GM12878 (cell line): ENCODE measurements around the gene ATP10D. TPM values are rescaled to one million over a fixed set of nuclear protein-coding genes. Genes with fewer than 3 reads are reported as not detected.

Source experiments
- ATAC-seq: fragments of 200-7000 bp; cut with Tn5 transposase; 3 replicates; pipeline ENCODE4 v1.9.1; 2020; ENCODE audit warnings: mild to moderate bottlenecking, moderate library complexity
- BruUV-seq: library from RNA; stranded (reverse); fragments of 400-500 nt; replicated peaks from 2 replicates; lab custom pipeline; 2021; lab: Mats Ljungman, UMichigan
- CTCF ChIA-PET: fragments of 300-600 bp; sonication (Branson Sonifier 250); formaldehyde crosslinking; extraction: SDS; loops from one replicate; lab custom pipeline; 2021; ENCODE audit warnings: inconsistent platforms; lab: Yijun Ruan, JAX
- POLR2A ChIA-PET: fragments of 350-600 bp; formaldehyde crosslinking; extraction: SDS; loops from one replicate; lab custom pipeline; 2021; ENCODE audit warnings: inconsistent platforms; lab: Charles Lee
- RAD21 ChIA-PET: fragments of 300-600 bp; sonication (Branson Sonifier 250); formaldehyde crosslinking; loops from one replicate; lab custom pipeline; 2023; ENCODE audit warnings: antibody characterized with exemption; ENCODE audit not compliant: unreplicated experiment; lab: Charles Lee
- SMC1A ChIA-PET: fragments of 300-600 bp; sonication (Branson Sonifier 250); formaldehyde crosslinking; loops from one replicate; lab custom pipeline; 2023; ENCODE audit not compliant: unreplicated experiment, uncharacterized antibody; lab: Charles Lee
- DNase-seq: peaks from one replicate; pipeline ENCODE4 v3.0.0-alpha.2; 2011; ENCODE audit warnings: low read depth, low spot score
- FAIRE-seq: peaks from 3 replicates; lab custom pipeline; 2011; peaks lifted over from hg19 to GRCh38; lab: Jason Lieb, UNC
- H2AFZ ChIP-seq: 2 replicates; pipeline ENCODE4 v1.6.0; 2011; ENCODE audit warnings: low read depth, low read length, control low read depth; ENCODE audit not compliant: control insufficient read depth
- H3K27ac ChIP-seq: 2 replicates; pipeline ENCODE4 v1.5.1; 2011; ENCODE audit warnings: control low read depth; ENCODE audit not compliant: control insufficient read depth, insufficient read depth
- H3K27me3 ChIP-seq, 2 experiments: replicated peaks in 1 of 2; 2 replicates each; pipeline versions ENCODE4 v1.6.0 to v1.6.1; 2011; ENCODE audit warnings: low read length in 1 of 2; ENCODE audit not compliant: control insufficient read depth in 2 of 2, insufficient read depth in 2 of 2
- H3K36me3 ChIP-seq, 2 experiments: 2 replicates each; pipeline ENCODE4 v1.5.1; 2011; ENCODE audit warnings: low read length in 1 of 2; ENCODE audit not compliant: control insufficient read depth in 2 of 2, insufficient read depth in 2 of 2
- H3K4me1 ChIP-seq: 2 replicates; pipeline ENCODE4 v1.6.1; 2011; ENCODE audit warnings: mild to moderate bottlenecking, low read length, moderate library complexity, mixed read lengths; ENCODE audit not compliant: control insufficient read depth, insufficient read depth
- H3K4me2 ChIP-seq: 2 replicates; pipeline ENCODE4 v1.6.0; 2011; ENCODE audit warnings: control low read depth; ENCODE audit not compliant: control insufficient read depth, insufficient read depth
- H3K4me3 ChIP-seq: fragments of 200-600 bp; sonication (generic); 2 replicates; pipeline ENCODE4 v1.5.1; 2016
- H3K79me2 ChIP-seq: 2 replicates; pipeline ENCODE4 v1.6.0; 2011; ENCODE audit warnings: low read length; ENCODE audit not compliant: control insufficient read depth, insufficient read depth
- H3K9ac ChIP-seq: 2 replicates; pipeline ENCODE4 v1.8.0; 2011; ENCODE audit warnings: low read length, control low read depth, mixed read lengths; ENCODE audit not compliant: control insufficient read depth, insufficient read depth
- H3K9me3 ChIP-seq: replicated peaks from 3 replicates; pipeline ENCODE4 v1.5.1; 2011; ENCODE audit warnings: mild to moderate bottlenecking, low read length; ENCODE audit not compliant: control insufficient read depth, insufficient read depth
- H4K20me1 ChIP-seq: 2 replicates; pipeline ENCODE4 v1.6.0; 2011; ENCODE audit not compliant: control insufficient read depth, insufficient read depth
- BMI1 ChIP-seq: fragments of 450-650 bp; IDR thresholded peaks from 2 replicates; pipeline ENCODE4 v1.6.1; 2016; ENCODE audit warnings: mild to moderate bottlenecking, moderate library complexity, borderline replicate concordance
- IKZF1 ChIP-seq: fragments of 450-650 bp; conservative IDR thresholded peaks from 2 replicates; pipeline ENCODE4 v1.6.1; 2017; ENCODE audit warnings: antibody characterized with exemption, mild to moderate bottlenecking
- JUNB ChIP-seq: IDR thresholded peaks from 2 replicates; pipeline ENCODE4 v1.6.1; 2016; ENCODE audit warnings: antibody characterized with exemption, mild to moderate bottlenecking
- LARP7 ChIP-seq: fragments of 450-650 bp; IDR thresholded peaks from 2 replicates; pipeline ENCODE4 v1.6.1; 2017; ENCODE audit warnings: mild to moderate bottlenecking
- MEF2A ChIP-seq: IDR thresholded peaks from 2 replicates; pipeline ENCODE4 v1.6.1; 2011; ENCODE audit warnings: low read depth, mild to moderate bottlenecking, low read length, moderate library complexity; ENCODE audit not compliant: insufficient read depth
- PAX8 ChIP-seq: fragments of 450-650 bp; IDR thresholded peaks from 2 replicates; pipeline ENCODE4 v1.6.1; 2017; ENCODE audit warnings: mild to moderate bottlenecking, moderate library complexity
- RCOR1 ChIP-seq: conservative IDR thresholded peaks from 2 replicates; pipeline ENCODE4 v1.6.1; 2012; ENCODE audit warnings: low read depth, low read length, improper control_type of control experiment
- ZBED1 ChIP-seq: IDR thresholded peaks from 2 replicates; pipeline ENCODE4 v1.6.1; 2016; ENCODE audit warnings: borderline replicate concordance
- ZNF274 ChIP-seq: IDR thresholded peaks from one replicate; pipeline ENCODE4 v1.8.0; 2011; ENCODE audit not compliant: insufficient read length, insufficient read depth
- WGBS: methylation state at CpG from one replicate; pipeline ENCODE4 v1.1.6; 2016; ENCODE audit warnings: low lambda C conversion rate; ENCODE audit not compliant: insufficient replicate concordance, insufficient coverage; ENCODE audit errors: missing lambda C conversion rate; 5-methylcytosine and 5-hydroxymethylcytosine counted together
- in situ Hi-C: fragments of 300-500 bp; cut with MboI; formaldehyde crosslinking; loops from 9 replicates; pipeline ENCODE4 v1.14.3; 2018; ENCODE audit warnings: mixed read lengths
- intact Hi-C: fragments of 100-400 bp; cut with micrococcal nuclease; formaldehyde crosslinking; loops from one replicate; pipeline ENCODE4 v1.14.2; 2022; ENCODE audit not compliant: unreplicated experiment
- polyA plus RNA-seq, 11 experiments: library from polyadenylated mRNA; depleted of rRNA in 4 of 11; unstranded in 6 of 11; stranded (reverse) in 5 of 11; fragments of >200 nt; fragmentation: Nextera tagmentation in 4 of 11; fragmentation: Illumina TruSeq in 1 of 11; extraction: Ambion mirVana in 4 of 11; extraction: Trizol in 1 of 11; gene quantifications; 1 replicate in 1 of 11; 2 replicates in 10 of 11; pipeline versions ENCODE4 v1.2.1 to v1.2.3, GENCODE V29; 2011 to 2016; ENCODE audit warnings: inconsistent platforms in 2 of 11, missing spikeins in 2 of 11, low read depth in 1 of 11
- total RNA-seq, 4 experiments: library from RNA; depleted of rRNA in 3 of 4; stranded (reverse); fragments of >200 nt in 3 of 4; fragmentation: Illumina TruSeq in 1 of 4; extraction: Trizol in 1 of 4; gene quantifications; 2 replicates each; pipeline versions ENCODE4 v1.2.1 to v1.2.3, GENCODE V29; 2013 to 2021
- TF ChIP-seq, protein P1 (sequence below): IDR thresholded peaks from 2 replicates; pipeline ENCODE4 v1.6.1; 2011; ENCODE audit warnings: borderline replicate concordance, low read depth, mild to moderate bottlenecking, moderate library complexity, mixed read lengths, low read length; ENCODE audit not compliant: insufficient read depth; ENCODE audit errors: extremely low read length

ATP10D gene
- total and polyA plus RNA-seq, 10 of the 15 experiments (the other 5 are each of a cell fraction or from before 2014, with no cell fraction given): 10.2 to 50.3 (median 19.1) TPM

DNA sequence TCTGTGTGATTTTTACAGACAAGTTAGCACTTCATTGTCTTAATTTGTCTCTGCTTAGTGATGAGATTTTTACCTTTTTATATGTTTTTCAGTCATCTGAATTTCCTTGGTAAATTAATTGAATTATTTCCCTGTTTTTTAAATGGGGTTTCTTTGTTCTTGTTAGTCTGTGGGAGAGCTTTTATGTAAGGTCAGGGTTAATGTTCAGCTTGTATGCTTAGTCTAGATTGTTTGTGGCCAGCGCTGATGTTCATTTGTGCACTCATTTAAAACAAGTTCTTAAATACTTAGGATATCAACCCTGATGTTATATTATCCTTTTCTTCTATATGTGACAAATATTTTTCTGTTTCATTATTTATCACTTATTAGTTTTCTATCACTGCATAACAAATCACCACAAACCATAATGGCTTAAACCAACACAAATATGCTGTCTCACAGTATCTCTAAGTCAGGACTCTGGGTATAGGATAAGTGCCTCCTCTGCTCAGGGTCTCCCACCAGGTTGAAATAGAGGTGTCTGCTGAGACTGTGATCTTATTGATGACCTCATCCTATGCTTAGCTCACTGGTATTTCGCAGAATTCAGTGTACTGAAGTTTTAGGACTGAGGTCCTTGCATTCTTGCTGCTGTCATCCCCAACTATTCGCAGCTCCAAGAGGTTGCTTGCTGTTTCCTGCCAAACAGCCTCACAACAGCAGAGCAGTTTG lies 53.2 kb downstream of the ATP10D start:
- Histone ChIP-seq H4K20me1 (no peaks in the 10 kb centered on the region), H3K9ac (no peak overlapping the region), H3K79me2 (no peaks in the 10 kb centered on the region), H3K9me3 (peaks cover 5% of the 10 kb centered on the region; the same call in 2 of the 3 replicates), H3K36me3 (peaks cover 4 to 21% of the 10 kb centered on the region in 2 experiments), H2AFZ (no peak overlapping the region), H3K27me3 (no peaks in the 10 kb centered on the region), H3K4me3 (no peak overlapping the region), H3K27ac (no peak overlapping the region), H3K4me1 (no peaks in the 10 kb centered on the region), H3K4me2 (no peak overlapping the region)
- CTCF ChIA-PET: interaction anchor here (1.3 to 2.0 kb wide), 2 partner anchors 23 to 29 kb away, joined by 3 to 4 read pairs; no protein-coding TSS in a partner anchor
- ATAC-seq (no peak), FAIRE-seq (no peak), DNase-seq (no peak)
- in situ Hi-C loops: no loop called here
- SMC1A ChIA-PET: interaction anchor here (1.0 to 2.4 kb wide), 5 partner anchors 10 to 44 kb away, joined by 3 to 8 read pairs (median 3); no protein-coding TSS in a partner anchor
- RAD21 ChIA-PET: interaction anchor here (1.3 kb wide), 1 partner anchor 26 kb away, joined by 3 read pairs; no protein-coding TSS in a partner anchor
- intact Hi-C loops: no loop called here
- TF ChIP-seq ZNF274: no peak
- no peak for TF ChIP-seq MEF2A
- TF ChIP-seq BMI1: no peak
- no peak for TF ChIP-seq PAX8
- no peak for TF ChIP-seq LARP7
- TF ChIP-seq ZBED1: no peak
- TF ChIP-seq JUNB: no peak
- TF ChIP-seq IKZF1: no peak
- TF ChIP-seq, protein P1, sequence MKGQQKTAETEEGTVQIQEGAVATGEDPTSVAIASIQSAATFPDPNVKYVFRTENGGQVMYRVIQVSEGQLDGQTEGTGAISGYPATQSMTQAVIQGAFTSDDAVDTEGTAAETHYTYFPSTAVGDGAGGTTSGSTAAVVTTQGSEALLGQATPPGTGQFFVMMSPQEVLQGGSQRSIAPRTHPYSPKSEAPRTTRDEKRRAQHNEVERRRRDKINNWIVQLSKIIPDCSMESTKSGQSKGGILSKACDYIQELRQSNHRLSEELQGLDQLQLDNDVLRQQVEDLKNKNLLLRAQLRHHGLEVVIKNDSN: no peak
- no peak for TF ChIP-seq RCOR1
- 98% methylated on average over 3 of the region's 3 CpGs for WGBS
- no TSS peak for BruUV-seq
- POLR2A ChIA-PET: interaction anchor here (1.6 kb wide), 1 partner anchor 53 kb away, joined by 3 read pairs; the partner anchor contains the start of gene ATP10D
